Measurements from ENCODE around the gene SWSAP1. TPM values are rescaled to one million over a fixed set of nuclear protein-coding genes. Genes with fewer than 3 reads are reported as not detected.

SWSAP1 gene
- total RNA-seq, 1 experiment from 2014 or later, result 3.9 TPM

DNA sequence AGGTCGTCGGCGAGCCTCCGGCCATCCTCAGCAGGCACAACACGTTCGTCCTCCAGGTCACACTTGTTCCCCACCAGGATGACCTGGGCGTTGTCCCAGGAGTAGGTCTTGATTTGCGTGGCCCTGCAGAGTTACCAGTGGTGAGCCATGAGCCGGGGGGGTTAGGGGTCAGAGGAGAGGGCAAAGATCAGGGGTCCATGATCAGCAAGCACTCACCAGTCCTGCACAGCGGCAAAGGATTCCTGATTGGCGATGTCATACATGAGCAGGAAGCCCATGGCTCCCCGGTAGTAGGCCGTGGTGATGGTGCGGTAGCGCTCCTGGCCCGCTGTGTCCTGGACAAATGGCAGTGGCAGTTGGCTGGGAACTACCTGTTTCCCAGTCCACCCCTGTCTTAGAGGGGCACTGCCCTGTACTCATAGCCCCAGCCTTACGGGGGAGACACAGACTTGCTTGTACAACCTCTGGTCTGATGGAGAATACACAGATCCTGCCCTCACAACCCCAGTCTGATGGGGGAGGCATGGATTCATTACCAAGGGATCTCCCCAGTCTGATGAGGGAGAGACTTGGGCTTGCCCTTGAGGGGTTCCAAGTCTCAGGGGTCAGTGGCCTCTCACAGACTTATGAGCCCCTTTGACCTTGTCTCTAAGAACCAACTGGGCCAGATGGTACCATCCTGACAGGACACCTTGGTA lies 38.9 kb upstream of the SWSAP1 start:
- H3K4me1 ChIP-seq, result peaks cover 14% of the 10 kb centered on the region
- no peak overlapping the region for H3K4me3 Mint-ChIP-seq (ENCODE audit: unreplicated experiment)
- peaks cover 5% of the 10 kb centered on the region for H3K36me3 ChIP-seq (ENCODE audit: control insufficient read depth, insufficient read depth, low read length)
- BruUV-seq (replicated peaks), result no TSS peak
- no peaks in the 10 kb centered on the region for H3K27me3 ChIP-seq (replicated peaks; ENCODE audit: control insufficient read depth, insufficient read depth, low read length)
- peaks cover 6% of the 10 kb centered on the region for H3K4me1 Mint-ChIP-seq (ENCODE audit: low read depth, unreplicated experiment)
- DNase-seq, result no peak
- ChIA-PET POLR2A (no interaction called here), CTCF (no interaction called here)
- H3K9me3 Mint-ChIP-seq (ENCODE audit: unreplicated experiment), result no peaks in the 10 kb centered on the region
- H3K27me3 Mint-ChIP-seq (ENCODE audit: insufficient read depth, unreplicated experiment), result no peaks in the 10 kb centered on the region
- no peaks in the 10 kb centered on the region for H3K9me3 ChIP-seq
- no peak for TF ChIP-seq CTCF (IDR thresholded peaks at IDR 0.05; ENCODE audit: insufficient read depth in 1 of 2, low read depth in 1 of 2, low read length in 1 of 2, severe bottlenecking in 1 of 2, unreplicated experiment in 1 of 2)
- H3K36me3 Mint-ChIP-seq (ENCODE audit: insufficient read depth, unreplicated experiment), result peaks cover 28% of the 10 kb centered on the region
- intact Hi-C loops (cut with micrococcal nuclease; ENCODE audit: unreplicated experiment), result no loop called here
- H3K4me3 ChIP-seq (ENCODE audit: low read depth, low read length), result no peak overlapping the region
- no peak overlapping the region for H3K27ac Mint-ChIP-seq (ENCODE audit: unreplicated experiment)

DNA sequence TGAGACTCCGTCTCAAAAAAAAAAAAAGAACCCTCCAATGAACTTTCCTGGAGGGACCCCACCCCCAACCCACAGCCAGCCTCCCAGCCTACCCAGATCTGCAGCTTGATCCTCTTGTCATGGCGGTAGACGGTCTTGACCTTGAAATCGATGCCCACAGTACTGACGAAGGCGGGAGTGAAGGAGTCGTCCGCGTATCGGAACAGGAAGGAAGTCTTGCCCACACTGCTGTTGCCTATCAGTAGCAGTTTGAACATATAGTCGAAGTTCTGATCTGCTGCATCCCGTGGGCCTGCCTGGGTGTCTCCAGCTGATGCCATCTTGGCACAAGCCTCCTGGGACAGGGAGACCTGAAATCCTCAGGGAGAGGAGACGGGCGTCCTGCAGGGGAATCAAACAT lies 37.4 kb upstream of the SWSAP1 start:
- Histone ChIP-seq H3K27me3 (replicated peaks; ENCODE audit: control insufficient read depth, insufficient read depth, low read length) (no peaks in the 10 kb centered on the region), H3K4me1 (peaks cover 14% of the 10 kb centered on the region), H3K9me3 (no peaks in the 10 kb centered on the region), H3K4me3 (ENCODE audit: low read depth, low read length) (no peak overlapping the region), H3K36me3 (ENCODE audit: control insufficient read depth, insufficient read depth, low read length) (peaks cover 7% of the 10 kb centered on the region)
- H3K27me3 Mint-ChIP-seq (ENCODE audit: insufficient read depth, unreplicated experiment), result no peaks in the 10 kb centered on the region
- ChIA-PET POLR2A (no interaction called here), CTCF (no interaction called here)
- H3K9me3 Mint-ChIP-seq (ENCODE audit: unreplicated experiment), result no peaks in the 10 kb centered on the region
- H3K36me3 Mint-ChIP-seq (ENCODE audit: insufficient read depth, unreplicated experiment), result peaks cover 28% of the 10 kb centered on the region
- intact Hi-C loops (cut with micrococcal nuclease; ENCODE audit: unreplicated experiment), result no loop called here
- no peak overlapping the region for H3K4me3 Mint-ChIP-seq (ENCODE audit: unreplicated experiment)
- H3K4me1 Mint-ChIP-seq (ENCODE audit: low read depth, unreplicated experiment), result peaks cover 6% of the 10 kb centered on the region
- TF ChIP-seq CTCF (IDR thresholded peaks at IDR 0.05; ENCODE audit: insufficient read depth in 1 of 2, low read depth in 1 of 2, low read length in 1 of 2, severe bottlenecking in 1 of 2, unreplicated experiment in 1 of 2), result no peak
- no peak overlapping the region for H3K27ac Mint-ChIP-seq (ENCODE audit: unreplicated experiment)
- no TSS peak for BruUV-seq (replicated peaks)
- DNase-seq, result no peak

GRCh38 chr19:11338121-11338520 lies 36.3 kb upstream of the SWSAP1 start:
- no peak for DNase-seq
- TF ChIP-seq CTCF (IDR thresholded peaks at IDR 0.05; ENCODE audit: insufficient read depth in 1 of 2, low read depth in 1 of 2, low read length in 1 of 2, severe bottlenecking in 1 of 2, unreplicated experiment in 1 of 2), result no peak
- Histone ChIP-seq H3K27me3 (replicated peaks; ENCODE audit: control insufficient read depth, insufficient read depth, low read length) (no peaks in the 10 kb centered on the region), H3K9me3 (no peaks in the 10 kb centered on the region), H3K4me1 (peaks cover 14% of the 10 kb centered on the region), H3K36me3 (ENCODE audit: control insufficient read depth, insufficient read depth, low read length) (peaks cover 7% of the 10 kb centered on the region), H3K4me3 (ENCODE audit: low read depth, low read length) (peak overlapping the region; percentile 88)
- H3K27ac Mint-ChIP-seq (ENCODE audit: unreplicated experiment), result no peak overlapping the region
- BruUV-seq (replicated peaks), result no TSS peak
- intact Hi-C loops (cut with micrococcal nuclease; ENCODE audit: unreplicated experiment), result no loop called here
- H3K9me3 Mint-ChIP-seq (ENCODE audit: unreplicated experiment), result no peaks in the 10 kb centered on the region
- CTCF ChIA-PET, result interaction anchor here (0.5 to 2.3 kb wide), 3 partner anchors 36 to 101 kb away, joined by 3 to 9 read pairs (median 9); partner anchors contain the start of gene SWSAP1
- peaks cover 6% of the 10 kb centered on the region for H3K4me1 Mint-ChIP-seq (ENCODE audit: low read depth, unreplicated experiment)
- H3K36me3 Mint-ChIP-seq (ENCODE audit: insufficient read depth, unreplicated experiment), result peaks cover 23% of the 10 kb centered on the region
- H3K4me3 Mint-ChIP-seq (ENCODE audit: unreplicated experiment), result peak overlapping the region; percentile 77
- H3K27me3 Mint-ChIP-seq (ENCODE audit: insufficient read depth, unreplicated experiment), result no peaks in the 10 kb centered on the region
- POLR2A ChIA-PET, result interaction anchor here (0.6 to 0.7 kb wide), 2 partner anchors 9 to 45 kb away, joined by 3 to 4 read pairs; no protein-coding TSS in a partner anchor

Data from Caco-2 (cell line).